SKM-1 treated with dmso at 0.1 percent for 144 hours (cell line): ENCODE data around the gene RTN3.

Experiments used
- DNase-seq: peaks from one replicate; lab custom pipeline; 2025; ENCODE audit not compliant: unreplicated experiment; lab: John Stamatoyannopoulos, UW

The RTN3 gene

GRCh38 chr11:63682066-63683021, 1.0 kb downstream of the RTN3 start:
- no peak for DNase-seq

GRCh38 chr11:63683133-63683991, 2.1 kb downstream of the RTN3 start:
- DNase-seq = no peak

- peak; percentile 28 for DNase-seq
Observed at GRCh38 chr11:63685158-63685721, 3.9 kb downstream of the RTN3 start.

GRCh38 chr11:63686926-63687325, 5.6 kb downstream of the RTN3 start:
- no peak for DNase-seq

- no peak for DNase-seq
Observed at GRCh38 chr11:63687845-63688244, 6.5 kb downstream of the RTN3 start.

GRCh38 chr11:63694596-63694995, 13.3 kb downstream of the RTN3 start:
- no peak for DNase-seq

- DNase-seq = no peak
Observed at GRCh38 chr11:63698976-63699733, 17.9 kb downstream of the RTN3 start.

- DNase-seq = no peak
Observed at GRCh38 chr11:63699896-63700295, 18.6 kb downstream of the RTN3 start.

- DNase-seq = no peak
Observed at GRCh38 chr11:63705526-63705925, 24.2 kb downstream of the RTN3 start.

- no peak for DNase-seq
Observed at GRCh38 chr11:63708764-63709163, 27.5 kb downstream of the RTN3 start.

- no peak for DNase-seq
Observed at GRCh38 chr11:63709336-63709884, 28.1 kb downstream of the RTN3 start.

- no peak for DNase-seq
Observed at GRCh38 chr11:63710476-63711217, 29.3 kb downstream of the RTN3 start.

GRCh38 chr11:63711838-63712237, 30.5 kb downstream of the RTN3 start:
- no peak for DNase-seq

GRCh38 chr11:63713766-63714165, 32.5 kb downstream of the RTN3 start:
- DNase-seq = no peak

GRCh38 chr11:63716046-63716445, 34.7 kb downstream of the RTN3 start:
- DNase-seq = no peak

- DNase-seq = no peak
Observed at GRCh38 chr11:63719001-63719400, 37.7 kb downstream of the RTN3 start.

GRCh38 chr11:63719987-63720386, 38.7 kb downstream of the RTN3 start:
- no peak for DNase-seq

GRCh38 chr11:63720611-63721010, 39.3 kb downstream of the RTN3 start:
- no peak for DNase-seq

GRCh38 chr11:63729326-63729725, 48.0 kb downstream of the RTN3 start:
- no peak for DNase-seq

GRCh38 chr11:63736864-63737263, 55.6 kb downstream of the RTN3 start:
- DNase-seq = no peak
